ENCODE data around the gene ABCA3.
"Not testable (repeated sequence)": the region's sequence is repeated elsewhere in the genome, so short reads cannot be mapped to it uniquely, and the experiment has no call there.

Gene ABCA3

GRCh38 chr16:2340564-2341455 is at the start of gene ABCA3:
Gene ABCA3, minus strand, starts transcription at chr16:2340728. Its CDS starts 14,262 bp downstream, at chr16:2326466.
- peak; percentile 95 for DNase-seq

- no peak for DNase-seq
Measured at GRCh38 chr16:2388875-2389433, 48.4 kb upstream of the ABCA3 start.

GRCh38 chr16:2388139-2388874 is 47.8 kb upstream of the ABCA3 start:
- no peak for DNase-seq

GRCh38 chr16:2386990-2387389 is 46.5 kb upstream of the ABCA3 start:
- no peak for DNase-seq

GRCh38 chr16:2385982-2386381 is 45.5 kb upstream of the ABCA3 start:
- DNase-seq, result not testable (repeated sequence)

- no peak for DNase-seq
Measured at GRCh38 chr16:2385190-2385836, 44.8 kb upstream of the ABCA3 start.

GRCh38 chr16:2384426-2384825 is 43.9 kb upstream of the ABCA3 start:
- no peak for DNase-seq

GRCh38 chr16:2383501-2383900 is 43.0 kb upstream of the ABCA3 start:
- DNase-seq, result no peak

- no peak for DNase-seq
Measured at GRCh38 chr16:2374644-2375043, 34.1 kb upstream of the ABCA3 start.

- no peak for DNase-seq
Measured at GRCh38 chr16:2373176-2373575, 32.6 kb upstream of the ABCA3 start.

GRCh38 chr16:2372684-2373083 is 32.2 kb upstream of the ABCA3 start:
- DNase-seq, result no peak

GRCh38 chr16:2371421-2371820 is 30.9 kb upstream of the ABCA3 start:
- no peak for DNase-seq

- DNase-seq, result no peak
Measured at GRCh38 chr16:2370721-2371120, 30.2 kb upstream of the ABCA3 start.

GRCh38 chr16:2366660-2367309 is 26.3 kb upstream of the ABCA3 start:
- no peak for DNase-seq

- no peak for DNase-seq
Measured at GRCh38 chr16:2365397-2366294, 25.1 kb upstream of the ABCA3 start.

- no peak for DNase-seq
Measured at GRCh38 chr16:2364638-2365210, 24.2 kb upstream of the ABCA3 start.

GRCh38 chr16:2362218-2362617 is 21.7 kb upstream of the ABCA3 start:
- no peak for DNase-seq

- no peak for DNase-seq
Measured at GRCh38 chr16:2361129-2361528, 20.6 kb upstream of the ABCA3 start.

GRCh38 chr16:2359919-2360318 is 19.4 kb upstream of the ABCA3 start:
- DNase-seq, result no peak

- no peak for DNase-seq
Measured at GRCh38 chr16:2358811-2359210, 18.3 kb upstream of the ABCA3 start.

- DNase-seq, result no peak
Measured at GRCh38 chr16:2357331-2357730, 16.8 kb upstream of the ABCA3 start.

All from CD4-positive, alpha-beta T cell treated with Interleukin-21 for 1 hour (primary cell).